Measurements from ENCODE around the gene CCDC18. TPM values are rescaled to one million over a fixed set of nuclear protein-coding genes. Genes with fewer than 3 reads are reported as not detected.

CCDC18 gene
- total and polyA plus RNA-seq, 7 experiments from 2014 or later: 3.4 to 13.7 (median 8.5) TPM

DNA sequence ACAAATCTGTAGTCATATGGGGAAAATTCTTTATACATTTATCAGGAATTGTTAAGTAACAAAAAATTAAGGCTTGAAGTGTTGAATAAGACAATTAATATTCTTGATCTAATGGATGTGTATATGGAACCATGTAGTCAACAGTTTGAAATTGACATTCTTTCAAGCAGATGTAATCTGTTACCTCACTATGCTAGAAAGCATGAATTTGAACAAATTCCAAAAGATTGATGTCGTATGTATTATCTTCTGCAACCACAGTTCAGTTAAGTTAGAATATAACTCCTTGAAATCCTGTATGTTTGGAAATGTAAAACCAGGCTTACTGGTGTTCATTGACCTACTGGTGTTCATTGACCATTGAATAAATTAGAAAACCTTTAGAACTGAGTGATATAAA is 16.1 kb downstream of the CCDC18 start:
- no peak overlapping the region for H3K27ac Mint-ChIP-seq
- H3K9me3 ChIP-seq (ENCODE audit: control insufficient read depth in 2 of 3, low read length in 3 of 3): no peaks in the 10 kb centered on the region
- POLR2A ChIA-PET: no interaction called here
- H3K4me1 ChIP-seq (ENCODE audit: control insufficient read depth in 2 of 2, insufficient read depth in 2 of 2, low read length in 2 of 2): no peaks in the 10 kb centered on the region
- ATAC-seq (no peak), DNase-seq (no peak)
- intact Hi-C loops (cut with micrococcal nuclease): no loop called here
- no peak overlapping the region for H3K4me3 Mint-ChIP-seq
- H3K27me3 Mint-ChIP-seq: no peaks in the 10 kb centered on the region
- H3K4me1 Mint-ChIP-seq: peaks cover 0 to 11% (median 0%) of the 10 kb centered on the region in 7 donors
- H3K27ac ChIP-seq (ENCODE audit: low read depth, low read length): no peak overlapping the region
- peaks cover 0 to 42% (median 29%) of the 10 kb centered on the region in 5 donors for H3K36me3 Mint-ChIP-seq
- H3K27me3 ChIP-seq (ENCODE audit: control insufficient read depth in 2 of 2, insufficient read depth in 2 of 2, low read length in 2 of 2): no peaks in the 10 kb centered on the region
- H3K4me3 ChIP-seq (ENCODE audit: low read length): no peak overlapping the region
- H3K36me3 ChIP-seq (ENCODE audit: control insufficient read depth in 2 of 3, insufficient read depth in 3 of 3, low read length in 3 of 3): no peaks in the 10 kb centered on the region
- H3K9me3 Mint-ChIP-seq: no peaks in the 10 kb centered on the region
- CTCF ChIA-PET: no interaction called here

DNA sequence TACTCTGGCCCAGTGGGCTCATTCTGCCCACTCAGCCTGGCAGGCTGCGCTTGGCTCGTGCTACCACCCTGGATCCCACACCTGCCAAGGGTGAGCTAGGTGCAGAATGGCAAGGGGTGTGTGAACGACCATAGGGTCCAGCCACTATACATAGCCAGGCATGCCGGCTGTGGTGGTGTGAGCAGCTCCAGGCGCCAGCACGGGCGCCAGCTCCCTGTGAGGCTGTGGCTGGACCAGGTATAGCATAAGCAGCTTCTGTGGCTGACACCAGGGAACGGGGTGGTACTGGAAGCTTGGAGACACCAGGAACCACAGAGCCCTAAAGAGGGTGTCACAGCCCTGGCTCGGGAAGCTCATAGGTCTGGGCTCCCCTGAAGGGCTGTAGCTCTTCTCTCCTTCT is 18.6 kb downstream of the CCDC18 start:
- Mint-ChIP-seq H3K27me3 (no peaks in the 10 kb centered on the region), H3K9me3 (no peaks in the 10 kb centered on the region), H3K4me1 (peaks cover 0 to 11% (median 0%) of the 10 kb centered on the region in 7 donors), H3K4me3 (no peak overlapping the region), H3K27ac (no peak overlapping the region), H3K36me3 (peaks cover 0 to 38% (median 27%) of the 10 kb centered on the region in 5 donors)
- Histone ChIP-seq H3K27me3 (ENCODE audit: control insufficient read depth in 2 of 2, insufficient read depth in 2 of 2, low read length in 2 of 2) (no peaks in the 10 kb centered on the region), H3K36me3 (ENCODE audit: control insufficient read depth in 2 of 3, insufficient read depth in 3 of 3, low read length in 3 of 3) (no peaks in the 10 kb centered on the region), H3K9me3 (ENCODE audit: control insufficient read depth in 2 of 3, low read length in 3 of 3) (no peaks in the 10 kb centered on the region), H3K4me3 (ENCODE audit: low read length) (no peak overlapping the region), H3K27ac (ENCODE audit: low read depth, low read length) (no peak overlapping the region), H3K4me1 (ENCODE audit: control insufficient read depth in 2 of 2, insufficient read depth in 2 of 2, low read length in 2 of 2) (no peaks in the 10 kb centered on the region)
- intact Hi-C loops (cut with micrococcal nuclease): no loop called here
- ChIA-PET POLR2A (no interaction called here), CTCF (no interaction called here)
- ATAC-seq (no peak), DNase-seq (no peak)

DNA sequence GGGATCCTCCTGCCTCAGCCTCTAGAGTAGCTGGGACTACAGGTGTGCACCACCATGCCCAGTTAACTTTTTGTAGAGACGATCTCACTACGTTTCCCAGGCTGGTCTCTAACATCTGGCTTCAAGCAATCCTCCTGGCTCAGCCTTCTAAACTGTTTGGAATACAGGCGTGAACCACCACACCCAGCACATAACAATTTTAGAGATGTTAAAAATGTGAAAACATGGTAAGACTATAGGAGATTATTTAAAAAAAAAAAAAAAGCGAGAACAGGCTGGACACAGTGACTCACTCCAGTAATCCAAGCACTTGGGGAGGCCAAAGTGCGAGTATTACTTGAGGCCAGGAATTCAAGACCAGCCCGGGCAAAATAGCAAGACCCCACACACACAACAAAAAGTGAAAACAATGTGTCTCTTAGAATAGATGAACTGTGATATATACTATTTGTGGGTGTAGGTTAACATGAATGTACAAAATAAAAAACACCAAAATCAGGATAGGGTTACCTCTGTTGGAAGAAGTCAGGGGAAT is 19.6 kb downstream of the CCDC18 start:
- H3K27me3 Mint-ChIP-seq: no peaks in the 10 kb centered on the region

DNA sequence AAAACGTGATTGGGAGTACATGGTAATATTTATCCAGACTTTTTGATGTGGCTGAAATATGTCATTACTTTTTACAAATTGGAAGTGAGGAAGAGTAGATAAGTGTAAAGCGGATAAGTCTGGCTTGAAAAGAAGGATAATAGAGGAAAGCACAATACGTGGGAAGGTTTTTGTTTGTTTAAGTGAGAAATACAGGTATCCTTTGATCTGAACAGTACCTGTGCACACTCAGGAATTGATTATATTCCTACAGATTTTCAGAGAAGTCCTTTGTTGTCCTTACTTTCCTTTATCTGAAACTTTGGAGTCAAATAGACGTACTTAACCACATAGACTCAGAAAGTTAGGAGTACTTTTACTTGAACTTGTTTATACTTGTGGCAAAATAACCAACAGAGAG is 20.2 kb downstream of the CCDC18 start:
- H3K36me3 Mint-ChIP-seq: peaks cover 0 to 32% (median 23%) of the 10 kb centered on the region in 5 donors
- intact Hi-C loops (cut with micrococcal nuclease): no loop called here
- H3K4me3 ChIP-seq (ENCODE audit: low read length): no peak overlapping the region
- CTCF ChIA-PET: no interaction called here
- H3K4me1 ChIP-seq (ENCODE audit: control insufficient read depth in 2 of 2, insufficient read depth in 2 of 2, low read length in 2 of 2): no peaks in the 10 kb centered on the region
- H3K9me3 ChIP-seq (ENCODE audit: control insufficient read depth in 2 of 3, low read length in 3 of 3): no peaks in the 10 kb centered on the region
- no peaks in the 10 kb centered on the region for H3K27me3 Mint-ChIP-seq
- no peaks in the 10 kb centered on the region for H3K27me3 ChIP-seq (ENCODE audit: control insufficient read depth in 2 of 2, insufficient read depth in 2 of 2, low read length in 2 of 2)
- H3K27ac Mint-ChIP-seq: no peak overlapping the region
- DNase-seq (no peak), ATAC-seq (no peak)
- no peak overlapping the region for H3K27ac ChIP-seq (ENCODE audit: low read depth, low read length)
- POLR2A ChIA-PET: no interaction called here
- no peaks in the 10 kb centered on the region for H3K36me3 ChIP-seq (ENCODE audit: control insufficient read depth in 2 of 3, insufficient read depth in 3 of 3, low read length in 3 of 3)
- peaks cover 0 to 10% (median 0%) of the 10 kb centered on the region in 7 donors for H3K4me1 Mint-ChIP-seq
- no peaks in the 10 kb centered on the region for H3K9me3 Mint-ChIP-seq
- no peak overlapping the region for H3K4me3 Mint-ChIP-seq

More for the DNA sequence above, 19.6 kb downstream of the CCDC18 start:
- Histone ChIP-seq H3K36me3 (ENCODE audit: control insufficient read depth in 2 of 3, insufficient read depth in 3 of 3, low read length in 3 of 3) (no peaks in the 10 kb centered on the region), H3K27ac (ENCODE audit: low read depth, low read length) (no peak overlapping the region), H3K27me3 (ENCODE audit: control insufficient read depth in 2 of 2, insufficient read depth in 2 of 2, low read length in 2 of 2) (no peaks in the 10 kb centered on the region), H3K4me3 (ENCODE audit: low read length) (no peak overlapping the region), H3K4me1 (ENCODE audit: control insufficient read depth in 2 of 2, insufficient read depth in 2 of 2, low read length in 2 of 2) (no peaks in the 10 kb centered on the region), H3K9me3 (ENCODE audit: control insufficient read depth in 2 of 3, low read length in 3 of 3) (no peaks in the 10 kb centered on the region)
- Mint-ChIP-seq H3K4me1 (peaks cover 0 to 11% (median 0%) of the 10 kb centered on the region in 7 donors), H3K9me3 (no peaks in the 10 kb centered on the region), H3K4me3 (no peak overlapping the region), H3K27ac (peak overlapping the region in 1 of 9 donors; percentile 64), H3K36me3 (peaks cover 0 to 35% (median 27%) of the 10 kb centered on the region in 5 donors)
- ChIA-PET CTCF (no interaction called here), POLR2A (interaction anchor here (0.6 kb wide), 1 partner anchor 32 kb away, joined by 3 read pairs; no protein-coding TSS in a partner anchor)
- ATAC-seq (no peak), DNase-seq (no peak)
- intact Hi-C loops (cut with micrococcal nuclease): no loop called here

DNA sequence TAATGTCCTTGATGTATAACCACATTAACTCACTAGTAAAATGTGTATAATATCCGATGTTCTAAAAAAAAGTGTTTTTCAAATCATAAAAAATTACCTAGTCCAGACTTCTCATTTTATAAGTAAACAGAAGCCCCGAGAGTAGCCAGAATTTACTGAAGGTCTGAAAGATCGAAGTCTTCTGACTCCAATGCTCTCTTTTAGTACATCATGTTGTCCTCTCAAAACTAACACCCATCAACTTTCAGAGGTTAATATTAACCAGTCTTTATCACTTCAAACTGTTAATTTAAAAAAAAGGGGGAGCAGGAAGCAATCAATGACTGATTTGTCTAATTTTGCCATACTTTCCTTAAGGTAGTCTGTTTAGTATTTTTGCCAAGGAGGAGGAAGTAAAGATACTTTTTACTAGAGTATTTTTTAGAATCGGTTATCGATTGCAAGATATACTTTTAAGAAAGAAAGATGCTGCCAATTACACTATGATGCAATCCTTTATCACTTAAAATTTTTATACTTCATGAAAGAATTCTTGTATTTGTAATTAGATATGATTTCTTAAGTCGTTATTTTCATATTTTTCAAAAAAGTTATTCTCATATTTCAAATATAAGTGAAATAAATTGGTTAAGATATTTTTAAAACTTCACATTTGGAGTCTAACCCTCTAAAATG is 25.5 kb downstream of the CCDC18 start:
- Histone ChIP-seq H3K4me1 (ENCODE audit: control insufficient read depth in 2 of 2, insufficient read depth in 2 of 2, low read length in 2 of 2) (no peaks in the 10 kb centered on the region), H3K27me3 (ENCODE audit: control insufficient read depth in 2 of 2, insufficient read depth in 2 of 2, low read length in 2 of 2) (no peaks in the 10 kb centered on the region), H3K36me3 (ENCODE audit: control insufficient read depth in 2 of 3, insufficient read depth in 3 of 3, low read length in 3 of 3) (no peaks in the 10 kb centered on the region), H3K4me3 (ENCODE audit: low read length) (no peak overlapping the region), H3K9me3 (ENCODE audit: control insufficient read depth in 2 of 3, low read length in 3 of 3) (no peaks in the 10 kb centered on the region), H3K27ac (ENCODE audit: low read depth, low read length) (no peak overlapping the region)
- no peaks in the 10 kb centered on the region for H3K27me3 Mint-ChIP-seq
- no peaks in the 10 kb centered on the region for H3K4me1 Mint-ChIP-seq
- H3K9me3 Mint-ChIP-seq: no peaks in the 10 kb centered on the region
- ChIA-PET CTCF (no interaction called here), POLR2A (no interaction called here)
- intact Hi-C loops (cut with micrococcal nuclease): no loop called here
- no peak overlapping the region for H3K4me3 Mint-ChIP-seq
- DNase-seq (no peak), ATAC-seq (no peak)
- no peak overlapping the region for H3K27ac Mint-ChIP-seq
- H3K36me3 Mint-ChIP-seq: peaks cover 0 to 22% (median 11%) of the 10 kb centered on the region in 5 donors

DNA sequence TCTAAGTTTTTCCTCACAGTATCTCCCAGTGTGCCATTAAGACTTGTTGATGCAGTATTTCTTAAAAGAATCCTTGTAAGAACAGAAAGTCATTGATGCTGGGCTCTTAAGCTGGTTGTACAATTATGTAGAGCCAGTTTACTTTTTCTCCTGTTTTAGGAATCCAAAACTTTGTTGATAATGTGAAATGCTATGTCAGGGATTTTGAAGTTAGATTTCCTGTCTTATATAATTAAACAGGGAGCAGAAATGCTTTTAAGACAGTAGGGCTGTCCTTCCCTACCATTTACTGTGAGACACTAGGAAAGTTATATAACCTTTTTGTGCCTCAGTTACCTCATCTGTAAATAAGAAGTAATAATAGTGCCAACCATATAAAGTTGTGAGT is 26.0 kb downstream of the CCDC18 start:
- POLR2A ChIA-PET: no interaction called here
- peaks cover 0 to 22% (median 11%) of the 10 kb centered on the region in 5 donors for H3K36me3 Mint-ChIP-seq
- Histone ChIP-seq H3K27me3 (ENCODE audit: control insufficient read depth in 2 of 2, insufficient read depth in 2 of 2, low read length in 2 of 2) (no peaks in the 10 kb centered on the region), H3K9me3 (ENCODE audit: control insufficient read depth in 2 of 3, low read length in 3 of 3) (no peaks in the 10 kb centered on the region), H3K4me1 (ENCODE audit: control insufficient read depth in 2 of 2, insufficient read depth in 2 of 2, low read length in 2 of 2) (no peaks in the 10 kb centered on the region), H3K27ac (ENCODE audit: low read depth, low read length) (no peak overlapping the region), H3K4me3 (ENCODE audit: low read length) (no peak overlapping the region), H3K36me3 (ENCODE audit: control insufficient read depth in 2 of 3, insufficient read depth in 3 of 3, low read length in 3 of 3) (no peaks in the 10 kb centered on the region)
- intact Hi-C loops (cut with micrococcal nuclease): no loop called here
- no peaks in the 10 kb centered on the region for H3K4me1 Mint-ChIP-seq
- ATAC-seq (no peak), DNase-seq (no peak)
- H3K9me3 Mint-ChIP-seq: no peaks in the 10 kb centered on the region
- H3K27ac Mint-ChIP-seq: no peak overlapping the region
- CTCF ChIA-PET: no interaction called here
- no peak overlapping the region for H3K4me3 Mint-ChIP-seq
- H3K27me3 Mint-ChIP-seq: no peaks in the 10 kb centered on the region

DNA sequence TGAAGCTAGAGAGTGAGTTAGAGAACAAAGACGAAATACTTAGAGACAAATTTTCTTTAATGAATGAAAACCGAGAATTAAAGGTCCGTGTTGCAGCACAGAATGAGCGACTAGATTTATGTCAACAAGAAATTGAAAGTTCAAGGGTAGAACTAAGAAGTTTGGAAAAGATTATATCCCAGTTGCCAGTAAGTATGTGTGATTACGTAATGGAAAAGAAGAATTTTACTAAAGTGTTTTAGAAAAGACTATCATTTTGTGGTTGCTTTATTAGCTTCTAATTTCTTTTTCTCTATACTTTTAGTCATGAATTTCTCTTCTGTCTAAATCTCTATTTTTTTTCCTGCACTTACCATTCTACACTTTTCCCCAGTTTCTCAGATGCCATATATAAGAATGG is 26.7 kb downstream of the CCDC18 start:
- no peak overlapping the region for H3K27ac ChIP-seq (ENCODE audit: low read depth, low read length)
- Mint-ChIP-seq H3K36me3 (peaks cover 0 to 22% (median 11%) of the 10 kb centered on the region in 5 donors), H3K27me3 (no peaks in the 10 kb centered on the region), H3K27ac (no peak overlapping the region), H3K9me3 (no peaks in the 10 kb centered on the region), H3K4me1 (no peaks in the 10 kb centered on the region), H3K4me3 (no peak overlapping the region)
- no peaks in the 10 kb centered on the region for H3K4me1 ChIP-seq (ENCODE audit: control insufficient read depth in 2 of 2, insufficient read depth in 2 of 2, low read length in 2 of 2)
- no peak for ATAC-seq
- no peaks in the 10 kb centered on the region for H3K9me3 ChIP-seq (ENCODE audit: control insufficient read depth in 2 of 3, low read length in 3 of 3)
- DNase-seq: no peak
- ChIA-PET POLR2A (interaction anchor here (0.8 kb wide), 1 partner anchor 132 kb away, joined by 3 read pairs; no protein-coding TSS in a partner anchor), CTCF (no interaction called here)
- intact Hi-C loops (cut with micrococcal nuclease): no loop called here
- no peak overlapping the region for H3K4me3 ChIP-seq (ENCODE audit: low read length)
- H3K27me3 ChIP-seq (ENCODE audit: control insufficient read depth in 2 of 2, insufficient read depth in 2 of 2, low read length in 2 of 2): no peaks in the 10 kb centered on the region
- H3K36me3 ChIP-seq (ENCODE audit: control insufficient read depth in 2 of 3, insufficient read depth in 3 of 3, low read length in 3 of 3): no peaks in the 10 kb centered on the region
